Measurements from ENCODE around the gene IRF6. TPM values are rescaled to one million over a fixed set of nuclear protein-coding genes. Genes with fewer than 3 reads are reported as not detected.
A peak's percentile ranks its signal among the peaks of the same experiment; 100 is the strongest.

The IRF6 gene
- polyA plus RNA-seq, 1 experiment, result 1.0 TPM

DNA sequence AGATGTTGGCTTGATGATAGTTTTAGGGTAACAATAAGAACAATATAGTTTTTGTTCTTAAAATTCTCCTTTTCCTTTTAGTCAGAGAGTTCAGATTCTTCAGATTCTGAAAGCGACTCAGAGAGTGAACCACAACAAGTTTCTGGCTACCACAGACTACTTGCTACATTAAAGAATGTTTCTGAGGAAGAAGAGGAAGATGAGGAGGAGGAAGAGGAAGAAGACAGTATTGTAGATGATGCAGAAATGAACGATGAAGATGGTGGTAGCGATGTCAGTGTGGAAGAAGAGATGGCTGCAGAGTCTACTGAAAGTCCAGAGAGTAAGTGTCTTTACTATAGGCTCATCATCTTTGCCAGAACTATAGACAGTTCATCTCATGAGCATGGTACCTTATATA lies 24.8 kb upstream of the IRF6 start:
- CTCF ChIA-PET, result interaction anchor here (1.0 to 13.0 kb wide), 2 partner anchors 8 to 10 kb away, joined by 3 to 158 read pairs; no protein-coding TSS in a partner anchor
- H3K27ac ChIP-seq (ENCODE audit: low read depth, low read length), result no peak overlapping the region

DNA sequence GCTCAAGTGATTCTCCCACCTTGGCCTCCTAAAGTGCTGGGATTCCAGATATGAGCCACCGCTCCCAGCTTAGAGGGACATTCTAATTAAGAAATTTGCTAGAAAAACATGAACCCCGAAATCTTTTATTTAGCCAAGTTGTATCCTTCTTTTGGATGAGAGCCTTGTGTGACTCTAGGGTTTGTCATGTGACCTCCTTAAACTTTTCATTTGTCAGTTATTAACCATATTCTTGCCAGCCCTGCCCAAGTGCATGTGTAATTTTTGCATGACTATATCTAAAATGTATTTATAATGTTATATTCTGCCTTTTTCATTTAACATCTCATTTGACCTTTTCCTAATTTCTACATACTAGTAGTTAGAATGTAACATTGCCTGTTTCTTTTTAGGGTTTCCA lies 23.8 kb upstream of the IRF6 start:
- no peak overlapping the region for H3K4me3 ChIP-seq (ENCODE audit: low read depth, low read length)
- no peaks in the 10 kb centered on the region for H3K9me3 ChIP-seq (ENCODE audit: control insufficient read depth, insufficient read depth, low read length)
- ChIA-PET POLR2A (no interaction called here), CTCF (interaction anchor here (0.7 kb wide), 1 partner anchor 18 kb away, joined by 3 read pairs; no protein-coding TSS in a partner anchor)
- H3K27ac ChIP-seq (ENCODE audit: low read depth, low read length), result no peak overlapping the region
- TF ChIP-seq, protein P1, sequence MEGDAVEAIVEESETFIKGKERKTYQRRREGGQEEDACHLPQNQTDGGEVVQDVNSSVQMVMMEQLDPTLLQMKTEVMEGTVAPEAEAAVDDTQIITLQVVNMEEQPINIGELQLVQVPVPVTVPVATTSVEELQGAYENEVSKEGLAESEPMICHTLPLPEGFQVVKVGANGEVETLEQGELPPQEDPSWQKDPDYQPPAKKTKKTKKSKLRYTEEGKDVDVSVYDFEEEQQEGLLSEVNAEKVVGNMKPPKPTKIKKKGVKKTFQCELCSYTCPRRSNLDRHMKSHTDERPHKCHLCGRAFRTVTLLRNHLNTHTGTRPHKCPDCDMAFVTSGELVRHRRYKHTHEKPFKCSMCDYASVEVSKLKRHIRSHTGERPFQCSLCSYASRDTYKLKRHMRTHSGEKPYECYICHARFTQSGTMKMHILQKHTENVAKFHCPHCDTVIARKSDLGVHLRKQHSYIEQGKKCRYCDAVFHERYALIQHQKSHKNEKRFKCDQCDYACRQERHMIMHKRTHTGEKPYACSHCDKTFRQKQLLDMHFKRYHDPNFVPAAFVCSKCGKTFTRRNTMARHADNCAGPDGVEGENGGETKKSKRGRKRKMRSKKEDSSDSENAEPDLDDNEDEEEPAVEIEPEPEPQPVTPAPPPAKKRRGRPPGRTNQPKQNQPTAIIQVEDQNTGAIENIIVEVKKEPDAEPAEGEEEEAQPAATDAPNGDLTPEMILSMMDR (IDR thresholded peaks at IDR 0.05; ENCODE audit: low read depth, low read length), result no peak
- no peaks in the 10 kb centered on the region for H3K27me3 ChIP-seq (ENCODE audit: control insufficient read depth, insufficient read depth, low read length)
- no peak for DNase-seq (ENCODE audit: low read depth, low spot score)

More for the DNA sequence above, 24.8 kb upstream of the IRF6 start:
- TF ChIP-seq, protein P1 (IDR thresholded peaks at IDR 0.05; ENCODE audit: low read depth, low read length), result no peak
- POLR2A ChIA-PET, result no interaction called here
- Histone ChIP-seq H3K27me3 (ENCODE audit: control insufficient read depth, insufficient read depth, low read length) (no peaks in the 10 kb centered on the region), H3K9me3 (ENCODE audit: control insufficient read depth, insufficient read depth, low read length) (no peaks in the 10 kb centered on the region), H3K4me3 (ENCODE audit: low read depth, low read length) (no peak overlapping the region)
- no peak for DNase-seq (ENCODE audit: low read depth, low spot score)

DNA sequence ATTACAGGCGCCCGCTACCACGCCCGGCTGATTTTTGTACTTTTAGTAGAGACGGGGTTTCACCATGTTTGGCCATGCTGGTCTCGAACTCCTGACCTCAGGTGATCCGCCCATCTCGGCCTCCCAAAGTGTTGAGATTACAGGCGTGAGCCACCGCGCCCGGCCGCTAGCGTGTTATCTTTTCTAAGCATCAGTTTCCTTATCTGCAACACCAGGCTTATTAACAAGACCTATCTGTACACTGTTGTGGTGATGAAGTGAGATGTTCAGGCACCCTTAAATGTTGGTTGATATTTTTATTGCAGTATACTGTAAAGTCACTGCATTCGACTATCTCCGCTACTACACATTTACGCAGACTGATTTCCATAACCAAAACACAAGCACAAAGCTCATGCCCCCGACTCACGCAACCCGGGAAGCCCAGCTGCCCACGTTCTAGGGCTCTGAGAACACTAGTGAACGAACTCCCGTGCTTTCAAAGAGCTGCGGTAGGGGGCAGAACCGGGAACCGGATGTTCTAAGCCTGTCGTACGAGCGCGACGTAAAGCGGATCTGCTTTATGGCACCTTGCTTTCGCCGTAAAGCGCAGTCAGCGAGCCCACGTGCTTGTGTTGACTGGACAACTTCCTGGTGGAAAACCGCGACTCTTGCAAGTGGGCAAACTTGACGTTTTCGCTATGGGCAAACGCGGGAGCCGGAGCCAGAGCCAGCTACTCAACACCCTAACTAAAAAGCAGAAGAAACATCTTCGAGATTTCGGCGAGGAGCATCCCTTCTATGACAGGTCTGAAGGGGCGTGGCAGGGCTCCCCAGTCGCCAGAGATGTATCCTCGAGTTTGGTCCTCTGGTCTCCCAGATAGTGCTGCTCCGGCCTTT lies 21.7 kb upstream of the IRF6 start, which contains the start of gene UTP25:
Gene UTP25, plus strand, starts transcription at position 589 of the 879 bp plus-strand sequence. Its CDS starts 92 bp downstream, at position 681.
- Histone ChIP-seq H3K27ac (ENCODE audit: low read depth, low read length) (peak within 1 kb of the TSS; percentile 75), H3K4me3 (ENCODE audit: low read depth, low read length) (peak within 1 kb of the TSS; percentile 71), H3K27me3 (ENCODE audit: control insufficient read depth, insufficient read depth, low read length) (no peaks in the 10 kb centered on the region), H3K9me3 (ENCODE audit: control insufficient read depth, insufficient read depth, low read length) (no peaks in the 10 kb centered on the region)
- POLR2A ChIA-PET, result interaction anchor here (0.9 to 1.6 kb wide), 4 partner anchors 8 to 43 kb away, joined by 4 to 11 read pairs (median 5); partner anchors contain the start of gene C1orf74
- TF ChIP-seq, protein P1 (IDR thresholded peaks at IDR 0.05; ENCODE audit: low read depth, low read length), result peak; percentile 84
- CTCF ChIA-PET, result interaction anchor here (0.6 to 3.4 kb wide), 22 partner anchors 8 to 238 kb away, joined by 3 to 41 read pairs (median 5); partner anchors contain the start of gene C1orf74
- peak; percentile 95 for DNase-seq (ENCODE audit: low read depth, low spot score)

DNA sequence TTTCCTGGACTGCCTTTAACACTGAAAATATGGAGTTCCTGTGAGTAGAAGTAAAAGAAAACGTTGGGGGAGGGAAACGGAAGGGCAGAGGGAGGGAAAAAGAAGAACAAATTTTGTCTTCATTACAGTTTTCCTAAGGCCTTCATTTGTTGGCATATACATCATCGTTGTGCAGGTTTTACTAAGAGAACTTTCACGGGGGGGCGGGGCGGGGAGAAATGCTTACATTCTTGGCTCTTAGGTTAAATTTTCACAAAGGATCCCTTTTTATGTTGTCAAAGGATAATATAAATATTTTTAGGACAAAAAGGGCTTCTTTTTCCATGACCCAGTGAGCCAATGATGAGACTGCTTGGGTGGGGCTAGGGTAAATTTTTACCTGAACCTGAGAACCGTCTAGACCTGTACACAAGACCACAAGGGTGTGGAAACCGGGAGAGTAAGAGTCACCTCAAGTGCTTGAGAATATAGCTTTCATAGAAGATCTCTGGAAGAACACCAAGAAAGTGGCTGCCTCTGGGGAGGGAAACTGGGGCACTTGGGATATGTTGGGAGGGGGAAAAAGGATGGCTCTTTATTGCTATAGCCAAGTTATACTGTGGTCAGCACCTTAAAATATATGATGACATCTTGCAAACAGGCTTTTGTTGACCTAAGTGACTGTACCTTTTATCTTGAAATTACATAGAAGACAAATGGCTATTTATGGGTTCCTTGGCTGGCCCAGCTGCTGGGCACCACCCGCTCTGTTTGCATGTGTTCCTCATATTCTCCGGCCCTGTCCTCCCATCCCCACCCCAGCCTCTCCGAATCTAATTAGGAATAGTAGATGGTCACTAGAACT lies 19.9 kb upstream of the IRF6 start:
- ChIA-PET CTCF (interaction anchor here (0.6 to 4.1 kb wide), 8 partner anchors 13 to 249 kb away, joined by 3 to 44 read pairs (median 7); partner anchors contain the start of gene C1orf74), POLR2A (no interaction called here)
- Histone ChIP-seq H3K4me3 (ENCODE audit: low read depth, low read length) (no peak overlapping the region), H3K9me3 (ENCODE audit: control insufficient read depth, insufficient read depth, low read length) (no peaks in the 10 kb centered on the region), H3K27ac (ENCODE audit: low read depth, low read length) (no peak overlapping the region), H3K27me3 (ENCODE audit: control insufficient read depth, insufficient read depth, low read length) (no peaks in the 10 kb centered on the region)
- no peak for DNase-seq (ENCODE audit: low read depth, low spot score)
- TF ChIP-seq, protein P1 (IDR thresholded peaks at IDR 0.05; ENCODE audit: low read depth, low read length), result no peak
